HEK293T (cell line): ENCODE results near the gene ELOVL6.

ENCODE experiments used
- ARNT ChIP-seq: fragments of 450-650 bp; IDR thresholded peaks from 2 replicates; pipeline ENCODE4 v1.6.1; 2017; ENCODE audit warnings: mild to moderate bottlenecking
- BHLHE40 ChIP-seq: fragments of 450-650 bp; IDR thresholded peaks from 2 replicates; pipeline ENCODE4 v1.6.1; 2016; ENCODE audit warnings: mild to moderate bottlenecking, moderate library complexity, borderline replicate concordance
- FOXA1 ChIP-seq: fragments of 450-650 bp; IDR thresholded peaks from 2 replicates; pipeline ENCODE4 v1.6.1; 2016; ENCODE audit warnings: mild to moderate bottlenecking
- FOXK2 ChIP-seq: fragments of 450-650 bp; IDR thresholded peaks from 2 replicates; pipeline ENCODE4 v1.6.1; 2016; ENCODE audit warnings: mild to moderate bottlenecking
- FOXM1 ChIP-seq: fragments of 450-650 bp; IDR thresholded peaks from 2 replicates; pipeline ENCODE4 v1.6.1; 2017; ENCODE audit warnings: mild to moderate bottlenecking, borderline replicate concordance
- HDGF ChIP-seq: fragments of 450-650 bp; IDR thresholded peaks from 2 replicates; pipeline ENCODE4 v1.6.1; 2017; ENCODE audit warnings: antibody characterized with exemption, borderline replicate concordance
- LEF1 ChIP-seq: fragments of 450-650 bp; IDR thresholded peaks from 2 replicates; pipeline ENCODE4 v1.6.1; 2017; ENCODE audit warnings: mild to moderate bottlenecking, borderline replicate concordance
- SP1 ChIP-seq: fragments of 450-650 bp; IDR thresholded peaks from 2 replicates; pipeline ENCODE4 v1.6.1; 2017
- SUZ12 ChIP-seq: fragments of 450-650 bp; IDR thresholded peaks from 2 replicates; pipeline ENCODE4 v1.6.1; 2016; ENCODE audit warnings: mild to moderate bottlenecking
- ZNF384 ChIP-seq: fragments of 450-650 bp; IDR thresholded peaks from 2 replicates; pipeline ENCODE4 v1.6.1; 2016

DNA sequence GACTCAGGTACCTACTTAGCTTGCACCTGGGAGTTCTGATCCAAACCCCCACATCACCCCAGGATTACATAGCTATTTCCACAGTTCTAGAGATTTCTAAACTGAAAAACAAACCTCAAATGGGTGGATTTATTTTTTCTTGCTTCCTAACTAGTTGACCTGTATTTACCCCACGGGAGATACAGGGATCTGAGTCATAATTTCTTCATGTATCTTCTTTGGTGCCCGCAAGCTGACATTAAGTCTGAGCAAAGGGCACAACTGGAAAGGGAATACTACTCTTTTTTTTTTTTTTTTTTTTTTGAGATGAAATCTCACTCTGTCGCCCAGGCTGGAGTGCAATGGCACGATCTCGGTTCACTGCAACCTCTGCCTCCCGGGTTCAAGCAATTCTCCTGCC, 10.0 kb upstream of the ELOVL6 start:
- TF ChIP-seq FOXA1 = no peak
- no peak for TF ChIP-seq LEF1
- no peak for TF ChIP-seq SP1
- TF ChIP-seq ARNT = no peak
- TF ChIP-seq ZNF384 = no peak
- TF ChIP-seq FOXM1 = no peak
- TF ChIP-seq FOXK2 = no peak
- no peak for TF ChIP-seq SUZ12
- no peak for TF ChIP-seq BHLHE40
- TF ChIP-seq HDGF = no peak
